Neural progenitor cell (in vitro differentiated cells): Measurements from ENCODE around the gene PPP2R2C. TPM values are rescaled to one million over a fixed set of nuclear protein-coding genes. Genes with fewer than 3 reads are reported as not detected.

Experiments
- DNase-seq: peaks from one replicate; pipeline ENCODE4 v3.0.0-alpha.2; 2016; ENCODE audit warnings: low spot score
- H2AFZ ChIP-seq: fragments of 200-600 bp; sonication (generic); replicated peaks from 2 replicates; pipeline ENCODE4 v1.6.1; 2016; ENCODE audit warnings: antibody characterized with exemption
- H3F3A ChIP-seq: fragments of 200-600 bp; sonication (generic); 2 replicates; pipeline ENCODE4 v1.6.1; 2016; ENCODE audit warnings: antibody characterized with exemption, low read depth
- H3K27ac ChIP-seq: fragments of 200-600 bp; sonication (generic); 2 replicates; pipeline ENCODE4 v1.5.1; 2016; ENCODE audit warnings: mild to moderate bottlenecking
- H3K27me3 ChIP-seq: fragments of 200-600 bp; sonication (generic); 2 replicates; pipeline ENCODE4 v1.6.1; 2016; ENCODE audit warnings: mild to moderate bottlenecking, moderate library complexity
- H3K36me3 ChIP-seq: fragments of 200-600 bp; sonication (generic); 2 replicates; pipeline ENCODE4 v1.5.1; 2016
- H3K4me1 ChIP-seq: fragments of 200-600 bp; sonication (generic); 2 replicates; pipeline ENCODE4 v1.6.1; 2016; ENCODE audit warnings: mixed run types
- H3K4me2 ChIP-seq: fragments of 200-600 bp; sonication (generic); 2 replicates; pipeline ENCODE4 v1.6.1; 2016
- H3K4me3 ChIP-seq: fragments of 200-600 bp; sonication (generic); 2 replicates; pipeline ENCODE4 v1.5.1; 2016
- H3K79me2 ChIP-seq: fragments of 200-600 bp; sonication (generic); 2 replicates; pipeline ENCODE4 v1.6.1; 2016; ENCODE audit warnings: low read depth
- H3K9ac ChIP-seq: fragments of 200-600 bp; sonication (generic); 2 replicates; pipeline ENCODE4 v1.6.1; 2016
- H3K9me3 ChIP-seq: fragments of 200-600 bp; sonication (generic); 2 replicates; pipeline ENCODE4 v1.5.1; 2016; ENCODE audit warnings: low read depth
- H4K20me1 ChIP-seq: fragments of 200-600 bp; sonication (generic); 2 replicates; pipeline ENCODE4 v1.6.1; 2016; ENCODE audit warnings: low read depth
- H3K27ac Mint-ChIP-seq: 3 replicates; pipeline ENCODE4 v1.8.0; 2021; ENCODE audit warnings: mixed read lengths
- H3K27me3 Mint-ChIP-seq: 2 replicates; pipeline ENCODE4 v1.8.0; 2022; ENCODE audit warnings: low read depth, mild to moderate bottlenecking, inconsistent platforms, moderate library complexity, mixed read lengths; ENCODE audit not compliant: insufficient read depth
- H3K36me3 Mint-ChIP-seq: 3 replicates; pipeline ENCODE4 v1.8.0; 2021; ENCODE audit warnings: mixed read lengths
- H3K4me1 Mint-ChIP-seq: 3 replicates; pipeline ENCODE4 v1.8.0; 2021; ENCODE audit warnings: mixed read lengths
- H3K4me3 Mint-ChIP-seq: 3 replicates; pipeline ENCODE4 v1.8.0; 2021; ENCODE audit warnings: mild to moderate bottlenecking, moderate library complexity, mixed read lengths
- H3K9me3 Mint-ChIP-seq: 3 replicates; pipeline ENCODE4 v1.8.0; 2020; ENCODE audit warnings: mixed read lengths
- CTCF ChIP-seq: fragments of 200-600 bp; sonication (generic); IDR thresholded peaks from 2 replicates; pipeline ENCODE4 v1.5.1; 2017; ENCODE audit warnings: antibody characterized with exemption, mild to moderate bottlenecking
- EZH2 ChIP-seq: fragments of 200-600 bp; sonication (generic); IDR thresholded peaks from 2 replicates; pipeline ENCODE4 v1.6.1; 2017; ENCODE audit warnings: antibody characterized with exemption, mild to moderate bottlenecking, moderate library complexity
- EZH2phosphoT487 ChIP-seq: fragments of 200-600 bp; sonication (generic); IDR thresholded peaks from 2 replicates; pipeline ENCODE4 v1.6.1; 2017; ENCODE audit warnings: antibody characterized with exemption
- total RNA-seq: library from RNA; depleted of rRNA; stranded (reverse); fragments of >200 nt; gene quantifications from 2 replicates; pipeline ENCODE4 v1.2.3, GENCODE V29; 2015; ENCODE audit warnings: low replicate concordance

Gene PPP2R2C
- total RNA-seq, 1 donor from 2014 or later = 3.5 TPM

DNA sequence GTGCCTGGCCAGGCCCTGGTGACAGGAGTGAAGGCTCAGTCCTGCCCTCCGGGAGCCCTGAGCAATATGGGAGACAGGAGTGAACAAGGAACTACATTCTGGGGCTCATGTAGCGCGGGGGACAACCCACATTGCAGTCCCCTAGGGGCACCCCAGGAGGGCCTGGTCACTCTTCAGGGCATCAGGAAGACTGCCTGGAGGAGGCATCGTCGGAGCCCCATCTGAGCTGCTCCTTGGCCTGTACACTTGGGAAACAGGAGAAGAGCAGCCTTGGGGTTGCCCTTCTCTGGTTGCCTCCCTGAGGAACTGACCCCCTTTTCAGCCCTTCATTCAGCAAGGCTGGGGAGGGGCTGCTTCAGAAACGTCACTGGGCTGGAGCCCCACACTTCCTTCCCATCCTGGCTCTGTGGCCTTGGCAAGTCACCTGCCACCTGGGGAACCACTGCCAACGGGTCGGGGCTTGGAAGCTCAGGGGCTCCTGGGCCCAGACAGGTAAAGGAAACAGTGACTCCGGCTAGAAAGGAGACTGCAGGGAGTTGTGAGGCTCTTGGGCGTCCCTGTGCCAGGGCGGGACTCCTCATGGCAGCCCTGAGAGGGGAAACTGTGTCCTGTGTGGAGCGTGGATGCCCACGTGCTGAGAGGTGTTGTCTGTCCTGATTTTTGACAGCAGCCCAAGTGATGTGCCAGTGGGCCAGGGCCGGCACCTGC lies 192.7 kb downstream of the PPP2R2C start:
- Histone ChIP-seq H3F3A (no peaks in the 10 kb centered on the region), H2AFZ (no peak overlapping the region), H3K9me3 (no peaks in the 10 kb centered on the region), H3K27me3 (no peaks in the 10 kb centered on the region), H3K79me2 (no peaks in the 10 kb centered on the region), H4K20me1 (peaks cover 12% of the 10 kb centered on the region), H3K4me2 (no peak overlapping the region), H3K4me3 (no peak overlapping the region), H3K9ac (no peak overlapping the region), H3K27ac (no peak overlapping the region), H3K4me1 (no peaks in the 10 kb centered on the region), H3K36me3 (no peaks in the 10 kb centered on the region)
- Mint-ChIP-seq H3K27me3 (peaks cover 5% of the 10 kb centered on the region), H3K9me3 (no peaks in the 10 kb centered on the region), H3K36me3 (peaks cover 4% of the 10 kb centered on the region), H3K4me3 (no peak overlapping the region), H3K27ac (no peak overlapping the region), H3K4me1 (peaks cover 22% of the 10 kb centered on the region)
- TF ChIP-seq EZH2 = no peak
- no peak for TF ChIP-seq CTCF
- TF ChIP-seq EZH2phosphoT487 = no peak
- DNase-seq = no peak

- Histone ChIP-seq H3K4me2 (no peak overlapping the region), H4K20me1 (peaks cover 12% of the 10 kb centered on the region)
Observed at GRCh38 chr4:6278801-6279197, 193.6 kb downstream of the PPP2R2C start.

DNA sequence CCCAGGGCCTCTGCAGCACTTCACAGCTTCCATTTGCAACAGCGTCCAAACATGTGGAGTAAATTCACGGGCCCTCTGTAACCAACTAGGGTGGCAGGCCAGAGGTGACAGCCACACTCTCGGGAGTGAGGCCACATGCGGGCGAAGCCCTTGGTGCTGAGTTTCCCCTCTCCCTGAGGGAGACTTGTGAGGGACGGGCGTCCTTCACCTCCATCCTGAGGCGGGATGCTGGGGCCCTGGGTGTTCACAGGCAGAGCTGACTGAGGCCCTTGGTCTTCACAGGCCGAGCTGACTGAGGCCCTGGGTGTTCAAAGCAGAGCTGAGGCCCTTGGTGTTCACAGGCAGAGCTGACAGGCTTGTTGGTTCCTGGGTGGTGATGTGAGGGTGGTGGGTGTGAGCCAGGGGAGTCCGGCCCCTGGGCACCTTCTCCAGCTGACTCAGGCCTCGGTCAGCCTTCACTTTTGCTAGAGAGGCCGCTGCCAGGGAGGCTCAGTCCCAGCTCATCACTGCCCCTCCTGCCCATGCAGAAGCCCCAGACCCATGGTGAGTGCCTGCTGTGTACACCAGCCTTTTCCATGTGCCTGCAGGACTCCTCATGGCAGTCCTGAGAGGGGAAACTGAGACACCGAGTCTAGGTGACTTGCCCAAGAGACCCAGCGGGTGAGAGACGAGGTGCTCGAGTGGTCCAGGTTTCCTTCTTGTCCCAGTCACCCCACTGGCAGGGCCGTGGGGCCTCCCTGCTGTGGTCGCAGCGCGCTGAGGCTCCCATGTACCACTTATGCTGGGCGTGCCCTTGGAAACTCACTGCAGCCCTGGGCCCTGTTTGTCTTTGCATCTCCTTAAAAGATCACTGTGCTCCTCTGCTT lies 194.2 kb downstream of the PPP2R2C start:
- H3K27ac Mint-ChIP-seq = peak overlapping the region; percentile 48
- Histone ChIP-seq H2AFZ (no peak overlapping the region), H3K4me1 (no peaks in the 10 kb centered on the region)

More at GRCh38 chr4:6278801-6279197, 193.6 kb downstream of the PPP2R2C start:
- H3K27me3 ChIP-seq = no peaks in the 10 kb centered on the region
- H3K9ac ChIP-seq = no peak overlapping the region
- peaks cover under 1% of the 10 kb centered on the region for H3K79me2 ChIP-seq
- H3K36me3 Mint-ChIP-seq = peaks cover 4% of the 10 kb centered on the region
- H3K36me3 ChIP-seq = no peaks in the 10 kb centered on the region
- no peaks in the 10 kb centered on the region for H3F3A ChIP-seq
- H3K27me3 Mint-ChIP-seq = peaks cover 5% of the 10 kb centered on the region
- no peaks in the 10 kb centered on the region for H3K4me1 ChIP-seq
- no peak overlapping the region for H3K4me3 ChIP-seq
- H3K4me3 Mint-ChIP-seq = no peak overlapping the region
- H3K9me3 ChIP-seq = no peaks in the 10 kb centered on the region
- no peak for TF ChIP-seq EZH2
- peaks cover 30% of the 10 kb centered on the region for H3K4me1 Mint-ChIP-seq
- no peak overlapping the region for H2AFZ ChIP-seq
- H3K27ac ChIP-seq = no peak overlapping the region
- peak overlapping the region; percentile 48 for H3K27ac Mint-ChIP-seq
- H3K9me3 Mint-ChIP-seq = no peaks in the 10 kb centered on the region
- no peak for DNase-seq

More for the DNA sequence above, 194.2 kb downstream of the PPP2R2C start:
- H3K4me2 ChIP-seq = no peak overlapping the region
- H3F3A ChIP-seq = no peaks in the 10 kb centered on the region
- no peak overlapping the region for H3K9ac ChIP-seq
- Mint-ChIP-seq H3K4me1 (peaks cover 36% of the 10 kb centered on the region), H3K27me3 (peaks cover 5% of the 10 kb centered on the region), H3K36me3 (peaks cover 2% of the 10 kb centered on the region), H3K9me3 (no peaks in the 10 kb centered on the region), H3K4me3 (no peak overlapping the region)
- no peak overlapping the region for H3K27ac ChIP-seq
- no peaks in the 10 kb centered on the region for H3K36me3 ChIP-seq
- TF ChIP-seq EZH2 (no peak), EZH2phosphoT487 (no peak), CTCF (no peak)
- H3K4me3 ChIP-seq = no peak overlapping the region
- DNase-seq = no peak
- no peaks in the 10 kb centered on the region for H3K27me3 ChIP-seq
- peaks cover 5% of the 10 kb centered on the region for H3K79me2 ChIP-seq
- peaks cover 18% of the 10 kb centered on the region for H4K20me1 ChIP-seq
- no peaks in the 10 kb centered on the region for H3K9me3 ChIP-seq
